Limb (tissue), 2 donors: ENCODE data around the gene TMEM168.

Source experiments
- DNase-seq, 2 donors: peaks; one replicate each; pipeline ENCODE4 v3.0.0-alpha.2; 2016; ENCODE audit errors: extremely low spot score in 2 of 2

Gene TMEM168

GRCh38 chr7:112721366-112721765 lies 68.8 kb downstream of the TMEM168 start:
- DNase-seq, result no peak

- no peak for DNase-seq
Observed at GRCh38 chr7:112715525-112715924, 74.7 kb downstream of the TMEM168 start.

GRCh38 chr7:112714917-112715316 lies 75.3 kb downstream of the TMEM168 start:
- DNase-seq, result no peak
